HG03521 (cell line): ENCODE results near the gene SORT1.

ENCODE experiments used
- ATAC-seq: cut with Tn5 transposase; IDR thresholded peaks from one replicate; pipeline ENCODE4 v1.9.1; 2021; ENCODE audit warnings: mild to moderate bottlenecking, moderate library complexity; ENCODE audit not compliant: unreplicated experiment

Gene SORT1

DNA sequence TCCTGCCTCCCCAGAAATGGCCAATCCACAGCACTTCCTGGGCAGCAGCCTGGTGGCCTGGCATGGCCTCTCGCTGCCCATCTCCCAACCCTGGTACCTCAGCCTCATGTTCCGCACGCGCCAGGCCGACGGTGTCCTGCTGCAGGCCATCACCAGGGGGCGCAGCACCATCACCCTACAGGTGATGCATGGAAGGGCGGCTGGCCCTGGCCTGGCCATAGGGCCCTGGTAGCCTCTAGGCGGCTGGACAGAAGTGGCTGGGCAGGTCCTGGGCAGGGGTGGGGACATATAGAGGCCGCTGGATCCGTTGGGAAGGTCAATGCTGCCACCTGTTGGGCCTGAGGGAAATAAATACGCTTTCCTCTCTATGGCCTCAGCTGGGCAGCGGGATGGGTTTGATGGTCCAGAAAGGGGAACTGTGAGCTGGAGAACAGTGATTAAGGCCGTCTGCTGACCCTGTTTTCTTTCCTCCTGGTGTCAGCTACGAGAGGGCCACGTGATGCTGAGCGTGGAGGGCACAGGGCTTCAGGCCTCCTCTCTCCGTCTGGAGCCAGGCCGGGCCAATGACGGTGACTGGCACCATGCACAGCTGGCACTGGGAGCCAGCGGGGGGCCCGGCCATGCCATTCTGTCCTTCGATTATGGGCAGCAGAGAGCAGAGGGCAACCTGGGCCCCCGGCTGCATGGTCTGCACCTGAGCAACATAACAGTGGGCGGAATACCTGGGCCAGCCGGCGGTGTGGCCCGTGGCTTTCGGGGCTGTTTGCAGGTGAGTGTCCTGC lies 133.9 kb downstream of the SORT1 start:
- ATAC-seq: no peak

DNA sequence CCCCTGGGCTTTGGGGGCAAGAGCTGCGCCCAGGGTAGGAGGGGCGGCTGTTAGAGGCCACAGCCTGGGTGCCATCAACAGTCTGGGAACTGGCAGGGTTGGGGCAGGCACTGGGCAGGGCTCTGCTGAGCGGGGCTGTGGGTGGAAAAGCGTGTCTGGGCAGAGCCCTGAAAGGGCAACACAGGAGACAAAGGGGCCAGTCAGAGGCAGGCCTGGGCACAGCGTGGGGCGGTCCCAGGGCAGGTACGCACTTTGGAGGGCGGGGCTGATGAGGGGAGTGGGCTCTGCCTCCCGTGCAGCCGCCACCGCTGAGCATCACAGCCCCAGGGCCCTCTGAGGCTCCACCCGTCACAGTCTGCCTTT lies 134.5 kb downstream of the SORT1 start:
- no peak for ATAC-seq

DNA sequence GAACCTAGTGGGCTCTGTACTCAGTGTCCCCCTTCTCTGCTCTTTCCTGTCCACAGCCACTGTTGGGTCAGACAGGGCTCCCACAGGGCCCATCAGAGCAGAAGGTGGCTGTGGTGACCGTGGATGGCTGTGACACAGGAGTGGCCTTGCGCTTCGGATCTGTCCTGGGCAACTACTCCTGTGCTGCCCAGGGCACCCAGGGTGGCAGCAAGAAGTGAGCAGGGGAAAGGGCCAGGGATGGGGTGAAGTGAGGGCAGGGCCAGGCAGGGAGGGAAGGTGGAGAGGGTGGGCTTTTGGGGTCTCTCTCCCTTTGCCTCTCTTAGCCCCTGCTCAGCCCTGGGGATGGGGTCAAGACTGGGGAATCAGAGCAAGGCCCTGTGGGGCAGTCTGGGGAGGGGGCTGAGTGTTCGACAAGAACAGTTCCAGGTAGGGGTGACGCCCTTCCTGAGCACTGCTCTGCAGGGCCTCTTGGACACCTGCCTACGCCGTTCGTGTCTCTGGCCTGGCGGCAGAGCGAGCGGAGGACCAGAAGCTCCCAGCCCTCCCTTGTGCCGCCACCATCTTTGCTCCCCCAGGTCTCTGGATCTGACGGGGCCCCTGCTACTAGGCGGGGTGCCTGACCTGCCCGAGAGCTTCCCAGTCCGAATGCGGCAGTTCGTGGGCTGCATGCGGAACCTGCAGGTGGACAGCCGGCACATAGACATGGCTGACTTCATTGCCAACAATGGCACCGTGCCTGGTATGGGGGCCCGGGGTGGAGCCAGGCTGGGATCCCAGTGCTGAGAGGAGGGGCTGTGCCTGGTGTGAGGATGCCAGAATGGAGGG lies 135.3 kb downstream of the SORT1 start:
- ATAC-seq: no peak

DNA sequence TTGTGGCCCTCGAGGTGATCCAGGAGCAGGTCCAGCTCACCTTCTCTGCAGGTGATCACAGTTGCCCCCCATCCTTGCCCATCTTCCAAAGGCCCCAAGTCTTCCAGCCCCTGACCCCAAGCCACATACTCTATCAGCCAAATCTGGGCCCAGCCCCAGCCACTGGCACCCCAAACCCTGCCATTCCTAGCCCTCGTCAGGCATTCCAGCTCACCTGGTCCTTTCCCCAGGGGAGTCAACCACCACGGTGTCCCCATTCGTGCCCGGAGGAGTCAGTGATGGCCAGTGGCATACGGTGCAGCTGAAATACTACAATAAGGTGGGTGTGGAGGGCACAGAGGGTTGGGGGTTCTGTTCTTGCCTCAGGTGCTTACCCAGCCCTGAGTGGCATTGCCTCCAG lies 136.1 kb downstream of the SORT1 start:
- ATAC-seq: no peak

DNA sequence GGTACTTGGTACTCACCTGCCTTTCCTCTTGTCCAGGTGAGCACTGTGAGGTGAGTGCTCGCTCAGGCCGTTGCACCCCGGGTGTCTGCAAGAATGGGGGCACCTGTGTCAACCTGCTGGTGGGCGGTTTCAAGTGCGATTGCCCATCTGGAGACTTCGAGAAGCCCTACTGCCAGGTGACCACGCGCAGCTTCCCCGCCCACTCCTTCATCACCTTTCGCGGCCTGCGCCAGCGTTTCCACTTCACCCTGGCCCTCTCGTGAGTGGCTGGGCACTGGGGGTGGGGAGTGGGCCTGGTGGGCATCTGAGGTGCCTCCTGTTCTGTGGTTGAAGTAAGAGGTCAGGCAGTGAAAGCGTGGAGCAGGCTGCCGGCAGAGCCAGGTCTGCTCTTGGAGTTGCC lies 136.7 kb downstream of the SORT1 start:
- ATAC-seq: no peak

DNA sequence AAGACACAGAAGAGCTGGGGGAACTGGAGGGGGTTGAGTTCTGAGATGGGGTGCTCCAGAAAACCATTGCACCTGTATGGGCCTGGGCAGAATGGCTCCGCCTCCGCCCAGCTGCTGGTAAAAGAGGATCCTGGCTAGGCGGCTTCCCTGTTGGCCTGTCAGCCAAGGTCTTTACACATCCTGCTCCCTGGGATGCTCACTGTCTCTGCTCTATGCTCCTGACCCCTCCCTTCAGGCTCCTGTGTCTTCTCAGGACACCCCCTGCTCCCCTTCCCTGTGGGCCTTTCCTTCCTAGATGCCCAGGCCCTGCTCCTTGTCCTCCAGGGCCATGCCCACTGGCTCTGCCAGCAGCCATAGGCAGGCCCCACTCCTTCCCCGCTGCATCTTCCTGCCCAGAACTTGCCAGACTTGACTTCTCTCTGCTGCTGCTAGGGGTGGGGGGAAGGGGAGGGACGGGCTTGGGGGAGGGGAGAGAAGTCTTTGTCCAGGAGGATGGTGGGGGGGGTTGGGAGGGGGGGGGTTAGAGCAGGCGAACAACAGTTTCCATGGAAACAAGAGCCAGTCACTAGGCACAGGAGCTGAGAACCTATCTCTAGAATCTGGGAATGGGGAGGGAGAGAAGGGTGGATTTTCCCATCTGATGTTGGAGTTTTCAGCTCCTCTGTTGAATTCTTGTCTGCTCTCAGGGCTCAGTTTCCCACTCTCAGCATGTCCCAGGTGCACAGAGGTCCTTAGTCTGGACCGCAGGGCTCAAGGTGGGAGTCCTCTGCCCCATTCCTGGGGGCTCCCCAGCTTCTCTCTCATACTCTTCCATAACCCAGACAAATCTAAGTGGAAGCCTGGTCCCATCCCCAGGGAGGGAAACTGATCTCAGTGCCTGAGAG lies 137.8 kb downstream of the SORT1 start:
- ATAC-seq: no peak
